HG03442 (cell line): ENCODE measurements around the gene CSF1R.

ENCODE experiments used
- ATAC-seq: cut with Tn5 transposase; IDR thresholded peaks from one replicate; pipeline ENCODE4 v1.9.1; 2021; ENCODE audit warnings: mild to moderate bottlenecking, moderate library complexity; ENCODE audit not compliant: unreplicated experiment

CSF1R gene

DNA sequence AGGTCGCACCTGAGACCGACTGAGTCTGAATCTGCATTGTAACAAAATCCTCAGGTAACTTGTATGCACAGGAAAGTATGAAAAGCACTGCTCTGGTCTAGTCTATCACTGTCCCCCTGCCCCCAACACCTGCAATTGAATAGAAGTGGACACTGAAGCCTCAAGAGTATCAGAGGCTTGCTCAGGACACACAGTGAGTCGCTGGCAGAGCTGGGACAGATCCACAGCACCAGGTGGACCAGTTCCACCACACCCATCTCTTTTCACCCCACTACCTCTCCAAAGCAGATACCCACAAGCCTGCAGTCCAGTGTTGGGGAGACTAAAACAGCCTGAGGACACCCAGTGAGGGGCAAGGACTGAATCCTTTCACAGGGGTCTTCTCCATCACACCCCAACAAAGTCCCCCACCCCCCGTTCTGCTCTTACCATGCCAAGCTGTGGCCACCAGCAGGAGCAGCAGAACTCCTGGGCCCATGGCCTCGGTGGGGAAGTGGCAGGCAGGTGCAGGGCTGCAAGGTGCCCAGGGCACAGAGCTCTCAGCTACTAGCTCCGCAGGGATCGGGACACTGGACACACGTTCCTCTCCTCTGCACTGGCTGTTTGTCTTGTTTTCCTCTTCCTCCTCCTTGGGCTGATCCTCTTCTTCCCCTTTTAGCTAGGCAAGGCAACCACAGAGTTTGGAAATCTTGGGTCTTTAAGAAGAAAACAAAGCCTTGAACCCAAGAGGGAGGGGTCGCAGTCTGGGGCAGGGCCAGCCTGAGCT, at the start of gene CSF1R:
Gene CSF1R (minus strand): TSS at position 605 of the 766 bp plus-strand sequence. CDS start 127 bp downstream, at position 478.
- ATAC-seq = no peak

DNA sequence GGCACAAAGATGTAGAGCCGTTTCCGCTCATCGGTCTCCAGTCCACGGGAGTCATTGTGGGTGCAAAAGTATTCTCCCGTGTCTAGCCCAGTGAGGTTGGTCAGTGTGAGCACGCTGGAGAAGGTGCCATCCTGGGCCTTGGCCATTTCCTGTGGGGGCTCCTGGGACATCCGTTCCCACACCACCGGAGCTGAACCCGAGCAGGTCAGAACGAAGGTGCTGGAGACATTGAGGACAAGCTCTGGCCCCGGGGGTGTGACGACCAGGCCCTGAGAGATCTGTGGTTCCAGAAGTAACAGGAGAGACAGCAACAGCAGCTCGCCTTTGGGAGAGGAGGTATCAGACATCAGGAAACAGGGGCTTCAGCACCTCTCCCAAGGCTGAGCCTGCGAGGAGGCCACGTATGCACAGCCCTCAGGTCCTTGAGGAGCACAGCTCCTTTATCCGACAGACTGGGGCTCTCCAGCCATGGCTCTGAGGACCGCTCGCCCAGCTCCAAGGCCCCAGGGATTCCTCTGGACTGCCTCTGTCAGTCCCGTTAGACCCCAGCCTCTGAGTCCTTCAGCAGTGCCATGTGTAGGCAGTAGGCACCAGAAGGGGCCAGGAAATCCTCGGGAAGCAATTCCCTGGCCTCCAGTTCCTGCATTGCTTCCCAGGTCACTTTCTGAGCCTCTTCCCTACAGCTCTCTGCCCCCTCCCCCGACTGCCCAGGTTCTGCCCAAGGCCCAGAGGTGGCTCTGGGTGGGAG, 49.4 kb upstream of the CSF1R start:
- no peak for ATAC-seq

DNA sequence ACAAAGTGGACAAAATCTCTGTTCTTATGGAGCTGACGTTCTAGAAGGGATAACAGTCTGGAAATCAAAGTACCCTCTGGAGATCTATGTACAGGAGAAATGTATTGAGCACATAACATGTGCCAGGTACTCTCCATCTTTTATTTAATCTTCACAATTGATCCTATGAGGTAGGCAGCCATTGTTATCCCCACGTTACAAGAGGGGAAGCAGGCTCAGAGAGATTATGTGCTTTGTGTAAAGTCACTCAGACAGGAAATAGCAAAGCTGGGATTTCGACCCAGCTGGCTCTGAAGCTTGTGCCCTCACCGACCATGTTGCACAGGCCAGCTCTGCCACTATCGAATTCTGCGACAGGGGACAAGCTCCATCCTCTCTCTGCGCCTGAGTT, 47.8 kb upstream of the CSF1R start:
- no peak for ATAC-seq

DNA sequence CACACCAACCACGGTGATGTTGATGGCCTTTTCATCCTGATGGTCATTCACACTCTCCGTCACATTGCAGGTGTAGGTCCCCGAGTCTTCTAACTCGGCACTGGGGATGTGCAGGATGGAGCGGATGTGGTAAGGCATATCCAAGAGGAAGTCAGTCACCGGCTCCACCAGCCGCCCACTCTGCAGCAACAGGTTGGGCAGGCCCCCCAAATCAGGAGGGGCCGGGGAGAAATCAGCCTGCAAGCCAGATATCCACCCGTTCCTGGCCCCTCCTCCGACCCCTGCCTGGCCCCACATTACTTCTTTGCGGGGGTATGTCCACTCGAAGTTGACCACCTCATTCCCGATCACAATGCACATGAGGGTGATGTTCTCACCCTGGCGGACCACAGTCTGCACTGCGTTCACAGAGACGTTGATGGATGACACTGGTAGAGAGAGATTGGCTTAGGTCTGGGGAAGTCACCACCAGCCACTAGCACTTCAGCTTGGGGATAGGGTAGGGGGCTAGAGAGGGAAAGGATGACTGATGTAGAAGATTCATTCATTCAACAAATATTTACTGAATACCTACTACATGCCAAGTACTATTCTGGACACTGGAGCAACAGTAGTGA, 47.3 kb upstream of the CSF1R start:
- no peak for ATAC-seq

DNA sequence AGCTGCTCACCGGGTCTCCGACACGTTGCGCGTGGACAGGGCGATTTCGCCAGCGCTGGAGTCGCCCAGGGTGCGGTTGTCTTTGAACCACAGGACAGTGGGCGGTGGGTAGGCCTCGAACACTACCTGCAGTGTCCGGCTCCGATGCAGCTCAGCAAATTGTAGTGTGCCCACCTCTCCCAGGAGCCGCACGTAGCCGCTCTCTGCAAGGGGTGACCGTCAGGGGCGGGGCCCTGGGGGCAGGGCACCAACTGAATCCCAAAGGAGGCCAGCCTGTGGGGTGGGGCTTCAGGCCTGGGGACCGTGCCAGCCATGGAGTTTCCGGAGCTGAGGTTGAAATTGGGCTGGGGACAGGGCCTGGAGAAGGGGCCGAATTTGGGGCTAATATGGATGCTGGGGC, 46.4 kb upstream of the CSF1R start:
- ATAC-seq = no peak

DNA sequence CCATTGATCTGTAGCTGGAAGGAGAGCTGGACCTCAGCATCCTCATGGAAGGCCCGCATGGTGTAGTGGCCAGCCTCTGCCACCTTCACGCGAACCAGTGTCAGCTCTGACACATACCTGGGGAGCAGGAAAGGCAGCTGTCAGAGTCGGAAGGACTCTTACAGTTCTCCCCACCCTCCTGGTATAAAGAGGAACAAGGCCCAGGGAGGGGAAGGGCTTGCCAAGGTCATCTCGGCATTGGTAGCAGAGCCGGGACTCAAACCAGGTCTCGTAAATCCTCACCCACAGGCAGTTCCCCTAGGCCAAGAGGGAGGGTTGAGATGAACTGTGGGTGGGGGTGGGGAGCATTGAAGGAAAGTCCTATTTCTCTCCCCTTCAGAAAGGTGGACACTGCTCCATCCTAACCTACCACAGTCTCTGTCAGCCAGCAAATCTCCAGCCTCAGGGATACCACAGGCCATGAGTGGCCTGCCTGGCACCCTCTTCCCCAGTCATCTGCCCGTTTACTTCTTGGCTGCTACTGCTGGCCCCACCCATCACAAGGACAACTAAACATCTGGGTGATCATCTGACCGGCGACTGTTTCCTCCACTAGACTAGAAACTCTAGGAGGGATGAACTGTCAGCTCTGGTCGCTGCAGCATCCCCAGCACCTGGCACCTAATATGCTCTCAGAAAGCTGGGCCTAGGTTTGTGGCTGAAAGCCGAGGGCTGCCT, 45.8 kb upstream of the CSF1R start:
- ATAC-seq = no peak

DNA sequence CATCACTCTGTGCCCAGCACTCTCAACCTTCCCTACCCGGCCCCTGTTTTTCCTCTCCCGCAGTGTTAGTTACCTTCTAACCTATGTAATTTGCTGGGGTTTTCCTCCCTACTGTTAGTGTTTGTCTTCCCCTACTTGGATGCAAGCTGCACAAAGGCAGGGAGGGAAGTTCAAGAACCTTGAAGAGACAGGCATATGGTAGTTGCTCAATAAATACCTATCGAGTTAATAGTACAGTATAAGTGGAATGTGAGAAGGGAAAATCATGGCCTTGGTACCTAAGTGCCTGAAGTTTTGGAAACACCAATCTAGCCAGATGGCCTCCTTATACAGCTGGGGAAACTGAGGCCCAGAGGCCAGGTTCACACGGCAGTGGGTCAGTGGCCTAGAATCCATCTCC, 45.1 kb upstream of the CSF1R start:
- ATAC-seq = no peak

DNA sequence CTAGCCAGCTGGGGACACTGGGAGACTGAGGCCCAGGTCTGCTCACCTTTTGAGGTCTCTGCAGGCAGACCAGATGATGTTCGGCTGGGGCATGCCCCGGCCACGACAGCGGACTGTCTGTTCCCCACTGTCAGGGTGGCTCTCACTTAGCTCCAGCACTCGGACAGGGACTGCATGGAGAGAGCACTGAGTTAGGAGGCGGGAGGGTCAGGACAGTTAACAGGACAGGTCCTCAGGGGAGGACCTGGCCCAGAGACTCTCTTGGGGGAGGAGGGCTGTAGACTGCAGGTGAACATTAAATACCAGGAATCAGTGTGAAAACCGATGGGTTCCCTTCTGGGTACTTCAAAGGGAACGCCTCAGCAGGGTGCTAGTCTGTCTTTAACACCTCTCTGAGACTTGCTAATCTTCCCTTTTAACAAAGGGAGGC, 44.2 kb upstream of the CSF1R start:
- ATAC-seq = no peak

DNA sequence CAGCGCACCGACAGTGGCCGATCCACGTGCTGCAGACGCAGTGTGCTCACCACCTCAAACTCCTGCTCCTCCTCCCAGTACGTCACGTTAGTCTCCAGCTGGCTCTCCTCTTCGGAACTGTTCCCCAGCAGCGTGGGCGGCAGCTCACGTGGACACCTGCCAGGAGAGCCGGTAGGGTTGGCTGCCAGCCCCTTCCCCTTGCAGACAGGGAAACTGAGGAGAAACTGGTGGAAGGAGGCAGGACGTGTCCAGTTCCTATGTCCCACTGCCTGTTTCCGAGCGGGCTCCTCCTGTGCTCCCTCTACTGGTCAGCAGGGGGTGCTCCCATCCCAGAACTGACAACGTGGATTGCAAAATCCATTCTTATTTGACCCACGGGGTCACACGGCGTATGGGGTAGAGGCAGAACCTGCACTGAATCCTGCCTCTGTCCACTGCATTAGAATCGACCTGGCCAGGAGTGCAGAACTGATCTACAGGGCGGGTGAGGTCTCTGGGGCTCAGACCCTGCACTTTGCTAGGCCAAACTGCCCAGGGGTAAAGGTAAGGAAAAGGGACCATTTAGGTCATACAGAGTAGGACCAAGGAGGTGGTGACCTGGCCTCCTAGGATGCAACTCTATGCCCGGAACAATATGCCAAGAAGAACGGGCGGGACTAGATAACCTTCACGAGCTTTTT, 43.6 kb upstream of the CSF1R start:
- peak; percentile 54 for ATAC-seq

DNA sequence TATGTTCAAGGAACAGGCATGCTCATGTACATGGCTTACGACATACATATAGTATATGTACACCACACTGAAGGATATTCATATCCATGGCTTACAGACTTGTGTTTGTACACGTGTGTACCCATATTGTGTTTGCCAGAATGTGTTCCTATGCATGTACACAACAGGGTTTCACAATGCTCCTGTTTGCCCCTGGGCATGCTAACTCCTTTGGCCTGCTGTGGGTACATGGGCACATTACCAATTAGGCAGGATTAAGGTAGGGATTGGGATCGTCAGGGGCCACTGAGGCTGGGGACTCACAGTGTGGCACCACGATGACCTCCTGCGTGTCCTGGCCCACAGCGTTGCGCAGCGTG, 43.1 kb upstream of the CSF1R start:
- no peak for ATAC-seq

DNA sequence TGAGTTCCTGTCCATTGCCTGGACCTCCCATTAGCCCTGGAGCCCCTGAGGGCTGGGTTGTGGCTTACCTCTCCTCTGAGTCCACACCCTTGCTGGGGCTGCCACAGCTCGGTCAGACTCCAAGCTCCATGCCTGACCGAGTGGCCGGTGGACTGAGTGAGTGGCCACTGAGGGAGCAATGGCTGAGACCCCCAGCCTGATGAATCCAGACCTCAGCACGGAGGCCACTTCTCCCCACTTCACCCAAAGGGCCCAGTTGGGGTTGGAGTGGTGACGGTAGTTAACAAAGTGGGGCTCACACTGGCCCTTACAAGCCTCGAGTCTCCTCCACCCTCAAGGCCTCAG, 40.5 kb upstream of the CSF1R start:
- no peak for ATAC-seq

DNA sequence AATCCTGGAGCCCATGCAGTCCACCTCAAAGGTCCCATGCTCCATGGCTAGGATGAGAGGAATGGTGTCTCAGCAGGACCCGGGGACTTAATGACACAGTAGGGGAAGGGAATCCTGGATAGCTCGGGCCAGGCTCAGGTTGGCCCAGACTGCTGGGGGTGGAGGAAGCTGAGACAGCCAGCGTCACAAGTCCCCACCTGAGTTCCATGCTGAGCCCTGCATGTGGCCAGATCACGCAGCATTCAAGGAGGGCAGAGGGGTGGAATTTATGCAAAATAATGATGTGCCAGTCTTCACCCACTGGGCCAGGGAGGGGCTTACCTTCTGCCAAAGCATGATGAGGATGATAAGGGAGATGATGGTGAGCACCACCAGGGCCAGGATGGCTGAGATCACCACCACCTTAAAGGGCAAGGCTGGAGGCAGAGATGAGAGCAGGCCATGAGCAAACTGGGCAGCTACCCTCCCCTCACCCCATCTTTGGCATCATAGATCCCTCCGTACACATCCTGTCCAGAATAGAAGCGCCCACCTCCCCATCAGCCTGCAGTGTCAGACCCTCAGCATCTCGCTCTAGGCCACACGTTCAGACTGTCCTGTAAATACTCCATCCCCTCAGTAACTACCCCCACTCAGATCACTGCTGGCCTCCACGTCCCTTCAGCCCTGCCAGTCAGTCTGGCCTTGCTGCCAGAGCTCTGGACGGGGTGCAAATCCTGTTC, 40.0 kb upstream of the CSF1R start:
- no peak for ATAC-seq

DNA sequence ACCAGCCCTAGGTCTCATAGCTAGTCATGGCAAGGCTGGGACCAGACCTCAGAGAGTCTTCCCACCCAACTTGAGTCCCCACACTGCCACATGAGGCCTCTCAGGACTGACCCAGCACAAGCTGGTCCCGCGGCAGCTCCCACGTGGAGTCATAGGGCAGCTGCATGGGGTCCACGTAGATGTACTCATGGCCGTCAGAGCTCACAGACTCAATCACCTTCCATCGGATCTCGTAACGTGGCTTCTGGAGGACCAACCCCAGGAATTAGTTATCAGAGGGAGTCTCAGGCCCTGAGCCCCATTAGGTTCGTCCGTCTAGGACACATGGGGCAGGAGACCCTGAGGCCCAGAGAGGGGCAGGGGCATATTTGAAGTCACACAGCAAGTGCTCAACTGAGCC, 39.0 kb upstream of the CSF1R start:
- ATAC-seq = no peak

DNA sequence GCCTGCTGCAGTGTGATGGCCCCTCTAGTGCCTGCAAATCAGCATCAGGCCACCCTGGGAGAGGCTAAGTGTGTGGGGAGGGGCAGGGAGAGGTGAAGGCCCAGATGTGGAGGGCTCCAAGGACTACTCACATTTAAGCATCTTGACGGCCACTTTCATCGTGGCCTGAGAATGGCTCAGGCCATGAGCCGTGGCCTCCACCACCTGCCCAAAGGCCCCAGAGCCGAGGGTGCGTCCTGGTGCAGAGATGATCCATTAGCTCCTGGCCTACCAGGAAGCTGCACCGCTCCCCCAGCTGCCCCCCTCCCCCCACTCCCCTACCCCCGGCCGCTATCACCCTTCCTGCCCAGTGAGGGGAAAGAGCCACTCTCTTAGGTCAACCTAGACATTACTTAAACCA, 38.2 kb upstream of the CSF1R start:
- no peak for ATAC-seq

DNA sequence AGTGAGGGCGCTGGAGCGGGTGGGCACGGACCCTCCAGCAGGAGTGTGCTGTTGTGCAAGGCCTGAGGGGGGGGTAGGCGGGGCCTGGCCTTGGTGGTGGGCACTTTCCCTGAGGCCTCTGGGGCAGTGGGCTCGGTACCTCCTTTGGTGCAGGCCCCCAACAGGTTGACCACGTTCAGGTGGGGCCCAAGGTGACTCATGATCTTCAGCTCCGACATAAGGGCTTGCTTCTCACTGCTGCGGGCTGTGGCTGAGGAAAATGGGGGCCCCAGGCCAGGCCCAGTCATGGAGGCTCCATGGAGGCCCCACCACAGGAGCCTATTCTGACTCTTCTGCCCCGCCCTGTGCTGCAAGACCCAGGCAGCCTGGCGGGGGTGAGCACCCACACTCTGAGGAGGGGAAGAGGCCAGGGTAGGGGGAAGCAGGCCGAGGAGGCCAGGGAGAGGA, 37.8 kb upstream of the CSF1R start:
- no peak for ATAC-seq

DNA sequence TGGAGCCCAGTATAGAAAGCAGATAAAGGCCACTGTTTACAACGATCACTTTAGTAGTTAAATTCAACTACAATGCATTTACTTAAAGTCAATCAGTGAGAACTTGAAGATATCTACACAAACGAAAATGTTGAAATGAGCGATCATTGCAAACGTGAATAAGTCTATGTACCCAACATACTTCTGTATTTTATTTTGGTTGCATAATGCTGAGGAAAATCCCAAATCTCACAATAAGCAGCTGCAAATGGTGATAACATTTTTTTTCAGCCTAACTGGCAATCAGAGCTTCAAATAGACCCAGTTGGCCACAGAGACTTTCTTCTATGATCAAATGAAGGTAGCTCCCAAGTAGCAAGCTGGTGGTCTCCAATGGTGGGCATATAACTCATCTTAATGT, 37.2 kb upstream of the CSF1R start:
- no peak for ATAC-seq

DNA sequence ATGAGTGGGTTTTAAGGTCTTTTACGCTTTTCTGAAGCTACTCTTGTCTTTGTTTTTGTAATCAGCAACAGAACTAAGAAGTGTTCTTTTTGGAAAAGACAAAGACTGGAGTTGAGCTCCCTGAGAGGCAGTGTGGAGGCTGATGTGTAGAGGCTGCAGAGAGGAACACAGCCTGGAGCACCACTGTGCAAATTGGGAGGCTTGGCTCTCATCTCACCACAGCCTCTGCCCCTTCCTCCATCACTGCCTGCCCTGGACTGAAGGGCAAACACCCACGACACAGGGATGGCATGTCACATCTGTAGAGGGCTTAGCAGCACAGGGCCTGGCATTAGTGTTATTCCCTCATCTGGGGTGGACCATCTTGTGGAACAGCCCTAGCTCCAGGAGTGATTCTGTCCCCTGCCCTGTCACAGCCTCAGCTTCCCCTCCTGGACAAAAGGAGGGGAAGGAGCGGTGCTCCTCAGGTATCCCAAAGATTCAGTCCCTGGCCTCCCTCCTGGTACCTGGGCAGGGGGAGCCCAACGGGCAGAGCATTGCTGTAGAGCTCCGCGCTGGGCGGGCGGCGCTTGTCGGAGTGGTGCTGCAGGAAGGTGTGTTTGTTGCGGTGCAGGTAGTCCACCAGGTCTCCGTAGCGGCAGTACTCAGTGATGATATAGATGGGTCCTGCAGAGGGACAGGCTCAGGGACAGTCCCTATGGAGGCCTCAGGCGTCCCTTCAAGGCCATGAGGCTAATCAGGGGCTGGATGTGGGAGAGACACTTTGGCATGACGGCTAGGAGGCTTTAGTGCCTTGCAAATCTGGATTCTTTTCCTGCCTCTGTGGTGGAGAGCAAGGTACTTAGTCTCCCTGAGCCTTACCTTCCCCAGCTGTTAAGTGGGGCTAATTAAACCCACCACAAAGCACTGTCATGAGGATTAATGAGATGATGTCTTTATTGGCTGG, 36.5 kb upstream of the CSF1R start:
- ATAC-seq = no peak

DNA sequence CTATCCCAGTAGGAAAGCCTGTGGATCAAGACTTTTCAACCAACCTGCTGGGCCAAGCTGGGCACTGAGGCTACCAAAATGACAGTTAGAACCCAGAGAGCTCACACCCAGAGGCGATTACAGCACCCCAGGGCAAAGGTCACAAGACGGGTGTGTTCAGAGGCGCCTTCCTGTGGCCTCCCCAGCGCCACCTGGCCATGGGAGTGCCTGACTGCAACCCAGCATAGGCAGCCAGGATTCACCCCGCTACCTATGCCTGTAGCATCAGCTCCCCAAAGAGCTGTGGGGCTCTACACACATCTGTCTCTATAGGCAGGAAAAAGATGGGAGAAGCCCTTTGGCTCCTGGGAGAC, 35.8 kb upstream of the CSF1R start:
- ATAC-seq = peak; percentile 77

DNA sequence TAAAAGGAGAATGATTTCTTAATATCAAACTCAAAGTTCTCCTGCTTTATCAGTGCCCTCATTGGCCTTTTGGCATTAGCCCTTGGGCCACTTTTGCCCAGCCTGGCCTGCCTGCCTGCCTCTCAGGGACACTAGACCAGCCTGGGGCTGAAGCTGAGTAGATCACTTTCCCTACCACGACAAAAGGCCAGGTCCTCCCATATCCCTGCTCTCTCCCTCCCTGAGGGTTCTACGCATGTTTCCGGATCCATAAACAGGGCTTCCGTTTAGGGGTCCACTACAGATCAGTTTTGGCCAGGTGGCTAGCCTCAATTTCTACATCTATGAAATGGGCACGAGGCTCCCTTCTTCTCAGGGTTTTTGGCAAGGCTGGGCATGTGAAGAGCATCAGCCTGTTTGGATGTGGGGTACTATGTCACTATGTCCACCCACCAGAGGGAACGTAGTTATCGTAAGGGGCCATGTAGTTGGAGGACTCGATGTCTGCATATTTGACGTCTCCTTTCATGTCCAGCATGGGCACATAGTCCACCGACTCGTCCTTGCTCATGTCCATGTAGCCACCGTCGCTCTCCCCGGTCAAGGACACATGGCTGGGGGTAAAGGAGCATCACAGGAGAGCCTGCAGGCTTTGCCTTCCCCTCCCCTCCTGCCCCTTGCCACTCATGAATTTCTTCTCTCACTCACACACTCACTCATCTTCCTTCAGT, 35.2 kb upstream of the CSF1R start:
- ATAC-seq = no peak
